Mesendoderm (in vitro differentiated cells): ENCODE results near the gene PRLH.
"Not testable (repeated sequence)": the region's sequence is repeated elsewhere in the genome, so short reads cannot be mapped to it uniquely, and the experiment has no call there.

Experiments used
- DNase-seq: peaks from one replicate; pipeline ENCODE4 v3.0.0; 2013
- H2AK5ac ChIP-seq: 2 replicates; pipeline ENCODE4 v1.6.1; 2013; ENCODE audit warnings: low read length, inconsistent platforms
- H2BK120ac ChIP-seq: 2 replicates; pipeline ENCODE4 v1.6.1; 2013; ENCODE audit warnings: low read depth, mild to moderate bottlenecking, low read length, moderate library complexity, mixed read lengths
- H2BK15ac ChIP-seq: replicated peaks from 2 replicates; pipeline ENCODE4 v1.6.1; 2013; ENCODE audit warnings: low read depth, mild to moderate bottlenecking, moderate library complexity
- H2BK5ac ChIP-seq: 2 replicates; pipeline ENCODE4 v1.6.1; 2013; ENCODE audit warnings: low read length, inconsistent platforms
- H3K18ac ChIP-seq: 2 replicates; pipeline ENCODE4 v1.6.1; 2013; ENCODE audit warnings: mild to moderate bottlenecking, low read length, mixed read lengths
- H3K23ac ChIP-seq: one replicate; pipeline ENCODE4 v1.6.1; 2013; ENCODE audit warnings: low read length
- H3K27ac ChIP-seq: 2 replicates; pipeline ENCODE4 v1.5.1; 2013; ENCODE audit warnings: low read depth, mild to moderate bottlenecking, inconsistent platforms, low read length, moderate library complexity
- H3K27me3 ChIP-seq: 2 replicates; pipeline ENCODE4 v1.6.1; 2013; ENCODE audit warnings: low read length, control low read depth, mild to moderate bottlenecking, inconsistent platforms; ENCODE audit not compliant: insufficient read depth, poor library complexity
- H3K36me3 ChIP-seq: 2 replicates; pipeline ENCODE4 v1.6.1; 2013; ENCODE audit warnings: low read length, inconsistent platforms; ENCODE audit not compliant: control insufficient read depth, insufficient read depth
- H3K4ac ChIP-seq: one replicate; pipeline ENCODE4 v1.6.1; 2013; ENCODE audit warnings: low read depth, mild to moderate bottlenecking, low read length, moderate library complexity
- H3K4me1 ChIP-seq: 2 replicates; pipeline ENCODE4 v1.6.1; 2013; ENCODE audit warnings: low read depth, low read length, inconsistent platforms; ENCODE audit not compliant: control insufficient read depth
- H3K4me2 ChIP-seq: 2 replicates; pipeline ENCODE4 v1.6.1; 2013; ENCODE audit warnings: low read length
- H3K4me3 ChIP-seq: 2 replicates; pipeline ENCODE4 v1.5.1; 2013; ENCODE audit warnings: mild to moderate bottlenecking, low read length
- H3K56ac ChIP-seq: one replicate; pipeline ENCODE4 v1.6.1; 2013; ENCODE audit warnings: low read length
- H3K79me1 ChIP-seq: 2 replicates; pipeline ENCODE4 v1.6.1; 2013; ENCODE audit warnings: low read length, inconsistent platforms
- H3K79me2 ChIP-seq: 2 replicates; pipeline ENCODE4 v1.6.1; 2013; ENCODE audit warnings: mild to moderate bottlenecking, low read length; ENCODE audit not compliant: control insufficient read depth, insufficient read depth
- H3K9ac ChIP-seq: 2 replicates; pipeline ENCODE4 v1.6.1; 2013; ENCODE audit warnings: low read length, inconsistent platforms
- H4K5ac ChIP-seq: one replicate; pipeline ENCODE4 v1.6.1; 2013; ENCODE audit warnings: low read length
- H4K8ac ChIP-seq: one replicate; pipeline ENCODE4 v1.6.1; 2013; ENCODE audit warnings: low read depth, mild to moderate bottlenecking, control low read depth, low read length, moderate library complexity
- WGBS: extraction: QIAGEN DNeasy Blood & Tissue Kit; methylation state at CpG from one replicate; pipeline ENCODE4 v1.1.7; 2013; ENCODE audit warnings: low lambda C conversion rate, missing lambda C conversion rate; ENCODE audit not compliant: insufficient coverage; ENCODE audit errors: extremely low coverage; 5-methylcytosine and 5-hydroxymethylcytosine counted together

The PRLH gene

GRCh38 chr2:237594514-237594871, 28.1 kb downstream of the PRLH start:
- no peak overlapping the region for H3K4me2 ChIP-seq
- H3K79me1 ChIP-seq, result peaks cover 3% of the 10 kb centered on the region
- no CpG with 5 or more reads among the region's 5 CpGs for WGBS
- no peak overlapping the region for H3K23ac ChIP-seq
- H3K4me1 ChIP-seq, result peaks cover 22% of the 10 kb centered on the region
- H3K56ac ChIP-seq, result peak overlapping the region; percentile 97
- H3K4ac ChIP-seq, result peak overlapping the region; percentile 93
- H3K36me3 ChIP-seq, result no peaks in the 10 kb centered on the region
- no peak for DNase-seq
- no peak overlapping the region for H4K5ac ChIP-seq
- H2BK15ac ChIP-seq, result no peak overlapping the region
- peak overlapping the region; percentile 16 for H2AK5ac ChIP-seq
- H3K9ac ChIP-seq, result peak overlapping the region; percentile 62
- H4K8ac ChIP-seq, result no peak overlapping the region
- no peak overlapping the region for H2BK120ac ChIP-seq
- H2BK5ac ChIP-seq, result peak overlapping the region; percentile 94
- H3K27me3 ChIP-seq, result no peaks in the 10 kb centered on the region
- no peak overlapping the region for H3K4me3 ChIP-seq
- peak overlapping the region; percentile 96 for H3K27ac ChIP-seq
- H3K18ac ChIP-seq, result peak overlapping the region; percentile 87
- H3K79me2 ChIP-seq, result peaks cover 9% of the 10 kb centered on the region

GRCh38 chr2:237595829-237596519, 29.6 kb downstream of the PRLH start:
- Histone ChIP-seq H3K4me1 (peaks cover 22% of the 10 kb centered on the region), H2AK5ac (peak overlapping the region; percentile 99), H3K18ac (peak overlapping the region; percentile 83), H2BK120ac (peak overlapping the region; percentile 5), H2BK5ac (peak overlapping the region; percentile 87), H3K27ac (peak overlapping the region; percentile 96), H3K4ac (peak overlapping the region; percentile 92), H3K56ac (peak overlapping the region; percentile 92)
- no CpG with 5 or more reads among the region's 5 CpGs for WGBS
- H2BK15ac ChIP-seq, H3K79me2 ChIP-seq, H4K5ac ChIP-seq, H3K27me3 ChIP-seq, H3K9ac ChIP-seq, H3K79me1 ChIP-seq, H3K36me3 ChIP-seq, DNase-seq, H4K8ac ChIP-seq, H3K23ac ChIP-seq, H3K4me2 ChIP-seq, H3K4me3 ChIP-seq: not testable (repeated sequence)

GRCh38 chr2:237596520-237597195, 30.3 kb downstream of the PRLH start:
- WGBS, result no CpG with 5 or more reads among the region's 13 CpGs
- no peak for DNase-seq
- H3K79me2 ChIP-seq, result no peaks in the 10 kb centered on the region
- H4K8ac ChIP-seq, result no peak overlapping the region
- H3K23ac ChIP-seq, result no peak overlapping the region
- no peak overlapping the region for H3K4me2 ChIP-seq
- H3K27ac ChIP-seq, result peak overlapping the region; percentile 9
- no peak overlapping the region for H2BK15ac ChIP-seq
- H3K4ac ChIP-seq, result peak overlapping the region; percentile 89
- H3K79me1 ChIP-seq, result peaks cover 3% of the 10 kb centered on the region
- H3K9ac ChIP-seq, result peak overlapping the region; percentile 38
- peaks cover 24% of the 10 kb centered on the region for H3K4me1 ChIP-seq
- no peaks in the 10 kb centered on the region for H3K36me3 ChIP-seq
- H3K4me3 ChIP-seq, result no peak overlapping the region
- peak overlapping the region; percentile 99 for H2AK5ac ChIP-seq
- peak overlapping the region; percentile 76 for H3K56ac ChIP-seq
- H4K5ac ChIP-seq, result no peak overlapping the region
- H3K27me3 ChIP-seq, result no peaks in the 10 kb centered on the region
- peak overlapping the region; percentile 83 for H3K18ac ChIP-seq
- H2BK120ac ChIP-seq, result peak overlapping the region; percentile 18
- peak overlapping the region; percentile 87 for H2BK5ac ChIP-seq

DNA sequence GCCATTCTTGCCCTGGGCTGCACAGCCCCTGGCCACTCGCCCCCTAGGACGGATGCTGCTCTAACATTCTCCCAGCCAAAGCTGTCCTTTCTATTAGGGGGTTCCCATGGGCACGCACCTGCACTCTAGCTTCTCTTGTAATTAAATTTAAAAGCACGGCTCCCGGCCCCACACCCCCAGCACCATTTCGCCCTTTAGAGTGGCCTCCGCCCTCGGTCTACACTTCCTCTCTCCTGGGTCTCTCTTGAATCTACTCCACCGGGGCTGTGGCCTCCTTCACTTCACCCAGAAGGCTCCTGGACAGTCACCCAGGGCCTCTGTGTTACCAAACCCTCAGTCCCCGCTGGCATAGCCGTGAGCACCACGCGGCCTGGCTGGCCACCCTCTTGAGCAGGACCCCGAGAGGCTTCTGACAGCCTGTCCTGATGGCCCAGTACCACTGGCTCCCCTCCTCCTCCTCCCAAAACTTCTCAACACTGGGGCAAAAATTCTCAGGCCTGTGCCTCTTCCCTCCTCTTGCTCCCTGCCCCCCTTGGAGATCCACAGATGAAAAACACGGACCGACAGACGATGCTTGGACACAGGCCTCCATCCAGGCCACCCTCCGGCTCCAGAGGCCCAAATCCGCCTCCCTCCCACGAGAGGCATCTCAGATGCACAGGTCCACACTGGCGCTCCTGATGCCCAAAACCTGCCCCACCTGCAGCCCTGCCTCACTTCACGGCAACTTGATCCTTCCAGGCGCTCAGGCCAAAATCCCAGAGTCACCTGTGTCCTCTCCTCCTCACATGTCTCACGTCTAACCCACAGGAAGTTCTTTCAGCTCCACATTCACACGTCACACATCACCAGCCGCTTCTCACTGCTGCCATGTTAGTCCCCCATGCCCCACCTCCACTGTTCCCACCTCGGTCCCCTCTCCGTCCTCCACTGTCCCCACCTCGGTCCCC, 31.1 kb downstream of the PRLH start:
- Histone ChIP-seq H3K27me3 (no peaks in the 10 kb centered on the region), H4K8ac (no peak overlapping the region), H3K9ac (no peak overlapping the region), H3K79me1 (peaks cover under 1% of the 10 kb centered on the region), H3K18ac (peak overlapping the region; percentile 83), H2BK15ac (no peak overlapping the region), H3K27ac (no peak overlapping the region), H2AK5ac (peak overlapping the region; percentile 99), H3K4ac (peak overlapping the region; percentile 89), H3K4me2 (no peak overlapping the region), H3K23ac (no peak overlapping the region), H2BK5ac (peak overlapping the region; percentile 87), H3K79me2 (no peaks in the 10 kb centered on the region), H4K5ac (no peak overlapping the region), H3K56ac (peak overlapping the region; percentile 76), H3K36me3 (no peaks in the 10 kb centered on the region), H3K4me3 (no peak overlapping the region), H3K4me1 (peaks cover 27% of the 10 kb centered on the region), H2BK120ac (peak overlapping the region; percentile 18)
- DNase-seq, result no peak
- WGBS, result no CpG with 5 or more reads among the region's 29 CpGs

DNA sequence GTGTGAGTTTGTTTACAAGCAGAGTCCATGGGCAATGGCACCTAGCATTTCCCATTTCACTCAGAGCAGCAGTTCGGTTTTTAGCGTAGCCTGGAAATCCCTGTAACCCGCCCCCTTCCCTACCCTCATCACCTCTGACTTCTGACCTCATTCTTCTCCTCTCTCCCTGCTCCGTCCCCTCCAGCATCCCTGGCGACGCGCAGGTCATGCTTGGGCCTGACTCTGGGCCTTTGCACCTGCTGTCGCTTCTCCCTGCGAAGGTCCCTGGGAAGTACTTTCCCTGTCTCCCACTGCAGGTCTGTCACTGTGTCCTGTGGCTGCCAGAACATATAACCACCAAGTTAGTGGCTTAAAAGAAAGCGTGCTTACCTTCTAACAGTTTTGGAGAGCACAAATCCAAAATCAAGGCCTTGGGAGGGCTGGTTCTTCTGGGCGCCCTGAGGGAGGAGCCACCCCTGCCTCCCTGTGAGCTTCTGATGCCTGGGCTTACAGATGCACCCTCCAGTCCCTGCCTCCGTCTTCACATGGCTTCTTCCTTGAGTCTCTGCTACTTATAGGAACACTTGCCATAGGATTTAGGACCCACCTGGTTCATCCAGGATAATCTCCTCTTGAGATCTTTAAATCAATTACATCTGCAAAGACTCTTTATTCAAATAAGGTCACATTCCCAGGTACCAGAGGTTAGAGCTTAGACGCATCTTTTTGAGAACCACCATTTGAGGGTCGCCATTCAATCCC, 32.3 kb downstream of the PRLH start:
- Histone ChIP-seq H3K27me3 (no peaks in the 10 kb centered on the region), H3K4me3 (no peak overlapping the region), H3K36me3 (no peaks in the 10 kb centered on the region), H3K9ac (no peak overlapping the region), H3K18ac (no peak overlapping the region), H3K79me2 (no peaks in the 10 kb centered on the region), H4K5ac (no peak overlapping the region), H4K8ac (no peak overlapping the region), H3K23ac (no peak overlapping the region), H2AK5ac (peak overlapping the region; percentile 73), H3K56ac (peak overlapping the region; percentile 69), H3K4ac (no peak overlapping the region), H2BK15ac (no peak overlapping the region), H3K4me1 (peaks cover 29% of the 10 kb centered on the region), H2BK120ac (no peak overlapping the region), H3K27ac (no peak overlapping the region), H3K4me2 (no peak overlapping the region), H3K79me1 (no peaks in the 10 kb centered on the region), H2BK5ac (no peak overlapping the region)
- no peak for DNase-seq
- no CpG with 5 or more reads among the region's 14 CpGs for WGBS
